Tibial nerve (tissue), 3 donors: ENCODE results near the gene TMX3.

ENCODE experiments used
- POLR2A ChIP-seq, 2 donors: fragments of 450-650 bp; IDR thresholded peaks; one replicate each; pipeline ENCODE4 v1.6.1; 2017; ENCODE audit warnings: antibody characterized with exemption in 2 of 2, mild to moderate bottlenecking in 2 of 2, moderate library complexity in 2 of 2
- TF ChIP-seq, protein P1 (sequence below), 5 experiments: fragments of 200-600 bp in 3 of 5; fragments of 450-650 bp in 2 of 5; sonication (generic) in 3 of 5; IDR thresholded peaks; one replicate each; pipeline ENCODE4 v1.5.1; 2016 to 2019; ENCODE audit warnings: antibody characterized with exemption in 5 of 5, mild to moderate bottlenecking in 3 of 5, moderate library complexity in 2 of 5

DNA sequence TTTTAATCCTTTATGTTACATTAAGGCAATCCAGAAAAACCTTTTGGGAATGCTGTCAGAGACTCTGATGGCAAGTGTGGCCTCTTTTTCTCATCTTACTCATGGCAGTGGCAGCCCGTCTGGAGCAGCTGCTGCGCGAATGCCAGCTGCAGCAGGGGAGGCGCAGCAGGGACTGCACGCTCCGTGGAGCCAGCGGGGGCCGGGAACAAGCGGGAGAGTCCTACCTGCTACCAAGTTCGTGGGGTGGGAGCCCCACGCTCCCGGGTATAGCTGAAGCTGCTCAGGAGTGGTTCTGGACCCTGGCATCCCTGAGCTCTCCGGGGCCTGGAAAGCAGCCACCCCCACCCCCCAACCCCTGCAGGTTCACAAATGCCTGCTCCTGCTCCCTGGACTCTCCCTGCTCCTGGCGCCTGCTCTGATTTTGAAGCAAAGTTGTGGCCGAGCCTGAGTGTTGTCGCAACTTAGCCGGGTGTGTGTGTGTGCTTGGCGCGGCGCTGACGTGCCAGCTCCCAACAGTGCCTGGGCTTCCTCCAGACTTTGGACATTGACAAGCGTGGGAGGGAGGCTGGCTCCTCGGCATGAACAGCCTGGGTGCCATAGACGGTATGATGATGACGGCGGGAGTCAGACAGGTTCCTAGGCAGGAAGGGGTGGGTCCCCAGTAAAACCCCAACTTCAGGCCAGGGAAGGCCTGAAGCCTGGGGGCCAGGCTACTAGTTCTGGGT is 21.7 kb downstream of the TMX3 start:
- TF ChIP-seq POLR2A (IDR thresholded peaks at IDR 0.05): no peak
- TF ChIP-seq, protein P1, sequence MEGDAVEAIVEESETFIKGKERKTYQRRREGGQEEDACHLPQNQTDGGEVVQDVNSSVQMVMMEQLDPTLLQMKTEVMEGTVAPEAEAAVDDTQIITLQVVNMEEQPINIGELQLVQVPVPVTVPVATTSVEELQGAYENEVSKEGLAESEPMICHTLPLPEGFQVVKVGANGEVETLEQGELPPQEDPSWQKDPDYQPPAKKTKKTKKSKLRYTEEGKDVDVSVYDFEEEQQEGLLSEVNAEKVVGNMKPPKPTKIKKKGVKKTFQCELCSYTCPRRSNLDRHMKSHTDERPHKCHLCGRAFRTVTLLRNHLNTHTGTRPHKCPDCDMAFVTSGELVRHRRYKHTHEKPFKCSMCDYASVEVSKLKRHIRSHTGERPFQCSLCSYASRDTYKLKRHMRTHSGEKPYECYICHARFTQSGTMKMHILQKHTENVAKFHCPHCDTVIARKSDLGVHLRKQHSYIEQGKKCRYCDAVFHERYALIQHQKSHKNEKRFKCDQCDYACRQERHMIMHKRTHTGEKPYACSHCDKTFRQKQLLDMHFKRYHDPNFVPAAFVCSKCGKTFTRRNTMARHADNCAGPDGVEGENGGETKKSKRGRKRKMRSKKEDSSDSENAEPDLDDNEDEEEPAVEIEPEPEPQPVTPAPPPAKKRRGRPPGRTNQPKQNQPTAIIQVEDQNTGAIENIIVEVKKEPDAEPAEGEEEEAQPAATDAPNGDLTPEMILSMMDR (IDR thresholded peaks at IDR 0.05): no peak
